GM10266 (cell line): ENCODE data around the gene CCDC85B.

Source experiments
- DNase-seq: peaks from one replicate; pipeline ENCODE4 v3.0.0; 2012; ENCODE audit errors: extremely low spot score
- TF ChIP-seq, protein P1 (sequence below): IDR thresholded peaks from 2 replicates; pipeline ENCODE4 v1.5.1; 2012; ENCODE audit warnings: mild to moderate bottlenecking, low read depth; ENCODE audit not compliant: control insufficient read depth, insufficient read depth; ENCODE audit errors: missing control alignments

The CCDC85B gene

DNA sequence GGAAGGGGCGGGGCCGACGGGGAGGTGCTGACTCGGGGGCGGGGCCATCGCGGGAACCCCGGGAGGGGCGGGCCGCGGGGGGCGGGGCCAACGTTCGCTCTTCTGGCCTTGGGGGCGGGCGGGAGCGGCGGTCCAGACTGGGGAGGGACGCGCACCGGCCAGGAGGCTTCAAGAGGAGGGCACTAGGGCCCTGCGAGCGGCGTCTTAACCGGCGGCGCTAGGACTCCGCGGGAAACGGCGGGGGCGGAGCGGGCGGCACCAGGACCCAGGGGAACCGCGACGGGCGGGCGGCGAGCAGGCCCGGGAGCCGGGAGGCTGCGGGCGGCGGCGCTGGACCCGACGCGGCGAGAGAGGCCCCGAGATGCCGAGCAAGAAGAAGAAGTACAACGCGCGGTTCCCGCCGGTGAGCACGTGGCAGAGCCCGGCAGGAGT, 28.7 kb downstream of the CCDC85B start, which contains the start of gene DRAP1:
Gene DRAP1, plus strand, starts transcription at position 286 of the 432 bp plus-strand sequence. Its CDS starts 76 bp downstream, at position 362.
- peak; percentile 100 for DNase-seq
- TF ChIP-seq, protein P1, sequence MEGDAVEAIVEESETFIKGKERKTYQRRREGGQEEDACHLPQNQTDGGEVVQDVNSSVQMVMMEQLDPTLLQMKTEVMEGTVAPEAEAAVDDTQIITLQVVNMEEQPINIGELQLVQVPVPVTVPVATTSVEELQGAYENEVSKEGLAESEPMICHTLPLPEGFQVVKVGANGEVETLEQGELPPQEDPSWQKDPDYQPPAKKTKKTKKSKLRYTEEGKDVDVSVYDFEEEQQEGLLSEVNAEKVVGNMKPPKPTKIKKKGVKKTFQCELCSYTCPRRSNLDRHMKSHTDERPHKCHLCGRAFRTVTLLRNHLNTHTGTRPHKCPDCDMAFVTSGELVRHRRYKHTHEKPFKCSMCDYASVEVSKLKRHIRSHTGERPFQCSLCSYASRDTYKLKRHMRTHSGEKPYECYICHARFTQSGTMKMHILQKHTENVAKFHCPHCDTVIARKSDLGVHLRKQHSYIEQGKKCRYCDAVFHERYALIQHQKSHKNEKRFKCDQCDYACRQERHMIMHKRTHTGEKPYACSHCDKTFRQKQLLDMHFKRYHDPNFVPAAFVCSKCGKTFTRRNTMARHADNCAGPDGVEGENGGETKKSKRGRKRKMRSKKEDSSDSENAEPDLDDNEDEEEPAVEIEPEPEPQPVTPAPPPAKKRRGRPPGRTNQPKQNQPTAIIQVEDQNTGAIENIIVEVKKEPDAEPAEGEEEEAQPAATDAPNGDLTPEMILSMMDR = no peak

DNA sequence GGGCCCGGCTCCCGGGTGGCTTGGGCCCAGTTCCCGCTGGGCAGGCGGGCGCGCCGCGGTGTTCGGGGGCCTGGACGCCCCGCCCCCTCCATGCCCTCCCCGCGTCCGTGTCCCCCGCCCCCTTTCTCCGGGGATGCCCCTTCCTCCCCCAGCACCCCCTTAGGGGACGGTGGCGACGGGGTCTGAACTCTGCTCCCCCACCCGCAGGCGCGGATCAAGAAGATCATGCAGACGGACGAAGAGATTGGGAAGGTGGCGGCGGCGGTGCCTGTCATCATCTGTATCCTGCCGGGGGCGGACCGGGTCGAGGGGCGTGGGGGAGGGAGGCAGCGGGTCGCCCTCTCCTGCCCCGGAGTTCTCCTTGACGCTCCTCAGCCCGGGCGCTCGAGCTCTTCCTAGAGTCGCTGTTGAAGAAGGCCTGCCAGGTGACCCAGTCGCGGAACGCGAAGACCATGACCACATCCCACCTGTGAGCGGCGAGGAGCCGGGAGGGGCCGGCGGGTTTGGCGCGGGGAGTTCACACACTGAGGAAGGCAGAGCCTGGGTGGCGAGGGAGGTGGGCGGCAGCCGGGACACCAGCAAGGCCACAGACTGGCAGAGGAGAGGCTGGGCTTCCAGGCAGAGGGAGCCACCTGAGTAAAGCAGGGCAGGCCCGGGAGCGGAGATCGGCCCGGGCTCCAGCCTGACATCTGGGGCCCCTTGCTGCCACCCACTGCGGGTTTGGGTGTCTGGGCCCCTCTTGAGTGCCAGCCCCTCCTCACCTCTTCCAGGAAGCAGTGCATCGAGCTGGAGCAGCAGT, 29.3 kb downstream of the CCDC85B start:
- no peak for DNase-seq

DNA sequence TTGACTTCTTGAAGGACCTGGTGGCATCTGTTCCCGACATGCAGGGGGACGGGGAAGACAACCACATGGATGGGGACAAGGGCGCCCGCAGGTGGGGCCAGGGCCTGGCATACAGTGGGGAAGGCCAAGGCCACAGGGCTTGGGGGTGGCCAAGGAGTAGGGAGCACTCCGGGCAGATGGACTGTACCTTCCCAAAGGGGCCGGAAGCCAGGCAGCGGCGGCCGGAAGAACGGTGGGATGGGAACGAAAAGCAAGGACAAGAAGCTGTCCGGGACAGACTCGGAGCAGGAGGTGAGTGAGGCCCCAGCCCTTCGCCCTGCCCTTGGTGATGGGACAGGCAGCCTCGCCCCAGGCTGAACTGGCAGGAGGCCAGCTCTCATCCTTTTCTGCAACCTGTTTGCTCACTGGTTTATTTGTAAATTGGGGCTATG, 29.9 kb downstream of the CCDC85B start:
- no peak for DNase-seq
- TF ChIP-seq, protein P1 = no peak

More for the DNA sequence above, 29.3 kb downstream of the CCDC85B start:
- TF ChIP-seq, protein P1 = no peak

DNA sequence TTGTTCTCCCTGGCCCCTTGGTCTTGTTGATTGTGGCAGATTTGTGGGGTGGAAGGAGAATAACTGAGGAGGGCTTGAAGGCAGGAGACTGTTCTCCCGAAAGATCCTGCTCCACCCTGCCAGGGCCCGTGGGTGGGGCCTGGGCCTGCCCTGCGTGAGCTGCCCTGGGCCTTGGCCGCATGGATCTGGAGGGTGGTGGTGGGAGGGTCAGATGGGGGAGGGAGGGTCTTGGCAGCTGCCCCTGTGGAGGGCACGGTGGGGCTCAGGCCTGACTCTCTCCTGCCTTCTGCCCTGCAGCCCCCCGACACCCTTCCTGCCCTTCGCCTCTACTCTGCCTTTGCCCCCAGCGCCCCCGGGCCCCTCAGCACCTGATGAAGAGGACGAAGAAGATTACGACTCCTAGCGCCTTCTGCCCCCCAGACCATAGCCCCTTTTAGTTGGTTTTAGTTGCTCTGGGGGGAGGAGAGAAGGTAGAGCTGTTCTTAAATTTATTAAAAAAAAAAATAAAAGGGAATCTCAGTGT, 30.6 kb downstream of the CCDC85B start:
- no peak for DNase-seq

DNA sequence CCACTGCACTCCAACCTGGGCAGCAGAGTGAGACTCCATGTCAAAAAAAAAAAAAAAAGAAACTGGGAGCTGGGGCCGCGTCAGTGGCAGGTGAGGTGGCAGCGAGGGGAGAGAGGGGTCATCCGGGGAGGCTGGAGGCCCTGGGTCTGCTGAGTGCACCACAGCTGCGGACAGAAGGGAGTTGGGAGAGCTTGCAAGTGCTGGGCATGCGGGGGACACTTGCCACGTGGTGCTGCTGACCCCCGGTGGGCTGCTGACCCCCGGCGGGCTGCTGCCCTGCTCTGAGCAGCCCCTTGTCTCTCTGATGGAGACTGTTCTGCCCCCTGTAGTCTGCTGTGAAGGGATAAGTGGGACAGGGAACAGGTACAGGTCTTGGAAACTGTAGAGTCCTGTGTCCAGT, 31.4 kb downstream of the CCDC85B start:
- DNase-seq = no peak
- TF ChIP-seq, protein P1 = no peak

More for the DNA sequence above, 30.6 kb downstream of the CCDC85B start:
- TF ChIP-seq, protein P1 = no peak

DNA sequence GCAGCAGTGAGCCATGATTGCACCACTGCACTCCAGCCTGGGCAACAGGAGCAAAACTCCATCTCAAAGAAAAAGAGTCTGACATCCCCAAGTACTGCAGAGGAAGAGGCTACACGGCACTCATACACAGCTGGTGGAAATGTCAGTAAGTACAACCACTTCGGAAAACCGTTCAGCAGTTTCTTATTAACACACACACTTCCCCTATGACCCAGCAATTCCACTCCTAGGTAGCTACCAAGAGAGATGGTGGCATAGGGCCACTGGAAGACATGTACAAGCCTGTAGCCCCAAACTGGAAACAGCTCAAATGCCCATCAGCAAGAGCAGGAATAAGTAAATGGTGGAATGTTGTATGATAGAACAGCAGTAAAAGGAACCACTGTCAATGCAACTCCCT, 32.1 kb downstream of the CCDC85B start:
- TF ChIP-seq, protein P1 = no peak
- DNase-seq = no peak

DNA sequence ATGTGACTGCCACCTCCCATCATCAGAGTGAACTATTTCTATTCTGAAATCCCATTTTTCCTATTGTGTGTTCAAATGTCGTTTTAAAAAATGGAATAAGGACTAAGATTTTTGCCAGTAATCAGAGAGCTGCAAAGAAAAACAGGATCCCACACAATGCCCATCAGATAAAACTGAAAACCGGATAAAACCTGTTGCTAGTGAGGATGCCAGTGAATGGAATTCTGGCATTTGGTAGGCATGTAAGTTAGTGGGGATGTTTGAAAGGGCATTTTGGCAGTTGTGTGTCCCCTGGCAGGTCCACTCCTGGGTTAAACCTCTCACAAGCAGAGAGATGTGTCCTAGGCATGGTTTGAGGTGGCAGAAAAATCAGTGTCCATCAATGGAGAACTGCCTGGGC, 34.9 kb downstream of the CCDC85B start:
- TF ChIP-seq, protein P1 = no peak
- no peak for DNase-seq
